ENCODE data around the gene C11orf42.

- TF ChIP-seq CTCF (IDR thresholded peaks at IDR 0.05) (no peak), POLR2A (IDR thresholded peaks at IDR 0.05) (no peak)
Observed at GRCh38 chr11:6238902-6239301, 33.5 kb downstream of the C11orf42 start, which contains the start of gene CNGA4.
